ENCODE measurements around the gene GNG12.

DNA sequence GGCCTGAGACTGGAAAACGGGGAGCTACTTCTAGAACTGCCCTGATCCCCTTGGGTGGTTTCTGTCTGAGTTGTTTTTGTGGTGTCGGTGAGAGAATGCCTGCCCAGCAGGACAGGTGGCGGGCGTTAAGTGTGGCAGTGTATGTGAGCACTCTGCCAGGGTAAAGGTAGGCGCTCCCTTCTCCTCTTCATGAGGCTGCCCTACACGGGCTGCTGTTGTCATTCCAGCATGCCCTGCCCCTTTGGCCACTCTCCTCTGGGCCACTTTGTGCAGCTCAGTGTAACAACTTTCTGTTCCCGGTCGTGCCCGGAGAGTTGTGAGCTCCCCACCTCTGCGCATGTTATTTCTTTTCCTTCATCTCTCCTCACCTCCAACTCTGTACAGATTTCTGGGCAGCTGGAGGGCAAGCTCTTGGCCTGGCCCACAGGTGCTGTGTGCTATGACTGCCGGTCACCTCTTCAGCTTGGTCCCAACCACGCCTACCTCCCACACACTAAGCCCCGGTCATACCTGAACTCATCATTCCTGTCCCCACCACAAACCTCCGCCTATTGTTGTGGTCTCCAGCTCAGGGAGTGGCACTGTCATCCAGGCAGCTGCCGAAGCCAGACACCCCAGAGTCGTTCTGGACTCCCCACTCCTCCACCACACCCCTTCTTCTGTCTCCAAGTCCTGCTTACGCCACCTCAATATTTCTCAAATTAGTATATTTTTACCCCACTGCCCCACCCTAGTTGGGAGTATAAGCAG, 79.3 kb downstream of the GNG12 start:
- TF ChIP-seq, protein P1, sequence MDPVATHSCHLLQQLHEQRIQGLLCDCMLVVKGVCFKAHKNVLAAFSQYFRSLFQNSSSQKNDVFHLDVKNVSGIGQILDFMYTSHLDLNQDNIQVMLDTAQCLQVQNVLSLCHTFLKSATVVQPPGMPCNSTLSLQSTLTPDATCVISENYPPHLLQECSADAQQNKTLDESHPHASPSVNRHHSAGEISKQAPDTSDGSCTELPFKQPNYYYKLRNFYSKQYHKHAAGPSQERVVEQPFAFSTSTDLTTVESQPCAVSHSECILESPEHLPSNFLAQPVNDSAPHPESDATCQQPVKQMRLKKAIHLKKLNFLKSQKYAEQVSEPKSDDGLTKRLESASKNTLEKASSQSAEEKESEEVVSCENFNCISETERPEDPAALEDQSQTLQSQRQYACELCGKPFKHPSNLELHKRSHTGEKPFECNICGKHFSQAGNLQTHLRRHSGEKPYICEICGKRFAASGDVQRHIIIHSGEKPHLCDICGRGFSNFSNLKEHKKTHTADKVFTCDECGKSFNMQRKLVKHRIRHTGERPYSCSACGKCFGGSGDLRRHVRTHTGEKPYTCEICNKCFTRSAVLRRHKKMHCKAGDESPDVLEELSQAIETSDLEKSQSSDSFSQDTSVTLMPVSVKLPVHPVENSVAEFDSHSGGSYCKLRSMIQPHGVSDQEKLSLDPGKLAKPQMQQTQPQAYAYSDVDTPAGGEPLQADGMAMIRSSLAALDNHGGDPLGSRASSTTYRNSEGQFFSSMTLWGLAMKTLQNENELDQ (CRISPR knock-in tag; IDR thresholded peaks at IDR 0.05; ENCODE audit: borderline replicate concordance): no peak
- TF ChIP-seq EZH2 (IDR thresholded peaks at IDR 0.05; ENCODE audit: borderline replicate concordance, low read depth, low read length) (no peak), GABPA (tag; conservative IDR thresholded peaks at IDR 0.05; ENCODE audit: low read depth) (no peak), RBM34 (IDR thresholded peaks at IDR 0.05; ENCODE audit: borderline replicate concordance, insufficient read depth, low read length) (no peak), CBX5 (IDR thresholded peaks at IDR 0.05; ENCODE audit: borderline replicate concordance, low read depth) (no peak), NRF1 (conservative IDR thresholded peaks at IDR 0.05 in 1 of 2, IDR thresholded peaks at IDR 0.05 in 1 of 2) (no peak), NFYB (IDR thresholded peaks at IDR 0.05; ENCODE audit: extremely low read depth, insufficient read length) (no peak), CTCF (IDR thresholded peaks at IDR 0.05 in 2 of 3, conservative IDR thresholded peaks at IDR 0.05 in 1 of 3; ENCODE audit: insufficient read depth in 2 of 3, low read depth in 1 of 3, low read length in 3 of 3) (no peak), PHF8 (IDR thresholded peaks at IDR 0.05; ENCODE audit: borderline replicate concordance, low read length) (no peak), POLR2A (conservative IDR thresholded peaks at IDR 0.05) (no peak), TAF15 (IDR thresholded peaks at IDR 0.05; ENCODE audit: low read depth, low read length) (no peak)

All from K562 (cell line).